SK-N-SH treated with all-trans-retinoic acid at 6 μM for 48 hours (cell line): ENCODE results near the gene MESP2.

ENCODE experiments used
- ATAC-seq: fragments of 200-7000 bp; cut with Tn5 transposase; 3 replicates; pipeline ENCODE4 v1.9.1; 2020; ENCODE audit warnings: mild to moderate bottlenecking, moderate library complexity
- BACH2 ChIP-seq: fragments of 250-450 bp; sonication (Bioruptor Pico); IDR thresholded peaks from 2 replicates; pipeline ENCODE4 v1.9.0; 2021; ENCODE audit warnings: mild to moderate bottlenecking, borderline replicate concordance
- CSDC2 ChIP-seq: fragments of 250-450 bp; sonication (Bioruptor Pico); IDR thresholded peaks from 2 replicates; pipeline ENCODE4 v1.5.0; 2020; ENCODE audit warnings: mild to moderate bottlenecking, moderate library complexity
- CSRNP3 ChIP-seq: fragments of 250-450 bp; sonication (Bioruptor Pico); IDR thresholded peaks from 2 replicates; pipeline ENCODE4 v1.5.1; 2021; ENCODE audit warnings: mild to moderate bottlenecking, moderate library complexity
- ISL1 ChIP-seq: fragments of 250-450 bp; sonication (Bioruptor Pico); IDR thresholded peaks from 2 replicates; pipeline ENCODE4 v2.1.2; 2022; ENCODE audit warnings: mild to moderate bottlenecking, moderate library complexity
- OSR1 ChIP-seq: fragments of 250-450 bp; sonication (Bioruptor Pico); IDR thresholded peaks from 2 replicates; pipeline ENCODE4 v1.8.0; 2022; ENCODE audit warnings: moderate library complexity, mild to moderate bottlenecking, inconsistent platforms
- POU6F1 ChIP-seq: fragments of 250-450 bp; sonication (Bioruptor Pico); IDR thresholded peaks from 2 replicates; pipeline ENCODE4 v1.8.0; 2021; ENCODE audit warnings: low read depth, mild to moderate bottlenecking, moderate library complexity, borderline replicate concordance
- PPARA ChIP-seq: fragments of 250-450 bp; sonication (Bioruptor Pico); IDR thresholded peaks from 2 replicates; pipeline ENCODE4 v1.5.0; 2020; ENCODE audit warnings: mild to moderate bottlenecking, borderline replicate concordance
- RARB ChIP-seq: fragments of 250-450 bp; sonication (Bioruptor Pico); IDR thresholded peaks from 2 replicates; pipeline ENCODE4 v1.8.0; 2021; ENCODE audit warnings: mild to moderate bottlenecking, moderate library complexity
- TOX ChIP-seq: fragments of 250-450 bp; sonication (Bioruptor Pico); IDR thresholded peaks from 2 replicates; pipeline ENCODE4 v1.8.0; 2021; ENCODE audit warnings: mild to moderate bottlenecking, moderate library complexity, borderline replicate concordance
- TSHZ2 ChIP-seq: fragments of 250-450 bp; sonication (Bioruptor Pico); IDR thresholded peaks from 2 replicates; pipeline ENCODE4 v1.5.0; 2020; ENCODE audit warnings: mild to moderate bottlenecking, moderate library complexity
- ZC3H10 ChIP-seq: fragments of 250-450 bp; sonication (Bioruptor Pico); IDR thresholded peaks from 2 replicates; pipeline ENCODE4 v1.5.1; 2021; ENCODE audit warnings: mild to moderate bottlenecking, moderate library complexity
- ZFP3 ChIP-seq: fragments of 250-450 bp; sonication (Bioruptor Pico); IDR thresholded peaks from 2 replicates; pipeline ENCODE4 v1.5.0; 2020; ENCODE audit warnings: mild to moderate bottlenecking, moderate library complexity
- ZFP30 ChIP-seq: fragments of 450-650 bp; formaldehyde crosslinking; IDR thresholded peaks from 2 replicates; pipeline ENCODE4 v1.5.0; 2022; ENCODE audit warnings: mild to moderate bottlenecking, moderate library complexity
- ZNF565 ChIP-seq: fragments of 450-650 bp; formaldehyde crosslinking; conservative IDR thresholded peaks from 2 replicates; pipeline ENCODE4 v1.5.0; 2020; ENCODE audit warnings: low read depth, mild to moderate bottlenecking, moderate library complexity
- ZNF70 ChIP-seq: fragments of 450-650 bp; formaldehyde crosslinking; IDR thresholded peaks from 2 replicates; pipeline ENCODE4 v1.5.0; 2020; ENCODE audit warnings: mild to moderate bottlenecking, moderate library complexity
- TF ChIP-seq, protein P1 (sequence below): fragments of 250-450 bp; sonication (Bioruptor Pico); IDR thresholded peaks from 2 replicates; pipeline ENCODE4 v1.5.1; 2020; ENCODE audit warnings: low read depth, mild to moderate bottlenecking, moderate library complexity

MESP2 gene

GRCh38 chr15:89802231-89802928 is 26.2 kb downstream of the MESP2 start (continued):
- no peak for TF ChIP-seq ZC3H10 (CRISPR knock-in tag)
- TF ChIP-seq BACH2 (CRISPR knock-in tag), result no peak
- TF ChIP-seq, protein P1, sequence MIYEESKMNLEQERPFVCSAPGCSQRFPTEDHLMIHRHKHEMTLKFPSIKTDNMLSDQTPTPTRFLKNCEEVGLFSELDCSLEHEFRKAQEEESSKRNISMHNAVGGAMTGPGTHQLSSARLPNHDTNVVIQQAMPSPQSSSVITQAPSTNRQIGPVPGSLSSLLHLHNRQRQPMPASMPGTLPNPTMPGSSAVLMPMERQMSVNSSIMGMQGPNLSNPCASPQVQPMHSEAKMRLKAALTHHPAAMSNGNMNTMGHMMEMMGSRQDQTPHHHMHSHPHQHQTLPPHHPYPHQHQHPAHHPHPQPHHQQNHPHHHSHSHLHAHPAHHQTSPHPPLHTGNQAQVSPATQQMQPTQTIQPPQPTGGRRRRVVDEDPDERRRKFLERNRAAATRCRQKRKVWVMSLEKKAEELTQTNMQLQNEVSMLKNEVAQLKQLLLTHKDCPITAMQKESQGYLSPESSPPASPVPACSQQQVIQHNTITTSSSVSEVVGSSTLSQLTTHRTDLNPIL (CRISPR knock-in tag), result no peak
- TF ChIP-seq ZNF70, result no peak
- TF ChIP-seq RARB (CRISPR knock-in tag), result no peak
- no peak for TF ChIP-seq CSDC2 (CRISPR knock-in tag)

DNA sequence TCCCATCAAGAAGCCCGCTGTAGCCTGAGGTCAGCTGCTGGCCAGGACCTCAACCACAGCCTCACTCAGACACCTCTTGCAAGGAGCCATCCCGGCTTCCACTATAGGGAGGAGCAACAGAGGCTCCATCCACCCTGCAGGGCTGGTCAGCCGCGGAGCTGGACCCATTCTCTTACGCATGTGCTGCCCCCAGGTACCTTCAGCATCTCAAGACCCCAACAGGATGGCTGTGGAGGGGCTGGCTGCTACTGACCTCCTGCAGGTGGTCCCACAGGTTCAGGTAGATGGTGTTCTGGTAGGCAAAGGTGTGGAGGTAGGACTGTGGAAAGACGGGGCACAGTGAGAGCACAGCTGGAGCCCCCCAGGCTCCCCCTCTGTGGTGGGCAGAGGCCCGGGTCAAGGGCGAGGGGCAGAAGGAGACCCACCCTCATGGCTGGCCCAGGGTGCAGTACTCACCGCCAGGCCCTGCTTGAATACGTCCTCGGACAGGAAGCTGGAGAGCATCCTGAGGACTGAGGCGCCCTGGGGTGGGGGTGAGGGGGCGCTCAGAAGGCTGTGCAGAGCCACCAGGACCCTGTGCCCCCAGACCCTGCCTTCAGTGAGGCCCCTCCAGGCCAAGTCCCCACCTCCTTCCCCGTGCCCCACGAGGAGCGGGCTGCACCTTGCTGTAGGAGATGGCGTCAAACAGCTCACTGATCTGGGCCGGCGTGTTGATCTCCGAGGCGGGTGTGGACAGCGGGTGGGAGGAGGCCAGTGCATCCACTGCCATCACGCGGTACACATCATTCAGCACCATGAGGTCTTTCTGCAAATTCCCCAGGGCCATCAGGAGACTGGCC is 27.1 kb downstream of the MESP2 start:
- ATAC-seq, result no peak

DNA sequence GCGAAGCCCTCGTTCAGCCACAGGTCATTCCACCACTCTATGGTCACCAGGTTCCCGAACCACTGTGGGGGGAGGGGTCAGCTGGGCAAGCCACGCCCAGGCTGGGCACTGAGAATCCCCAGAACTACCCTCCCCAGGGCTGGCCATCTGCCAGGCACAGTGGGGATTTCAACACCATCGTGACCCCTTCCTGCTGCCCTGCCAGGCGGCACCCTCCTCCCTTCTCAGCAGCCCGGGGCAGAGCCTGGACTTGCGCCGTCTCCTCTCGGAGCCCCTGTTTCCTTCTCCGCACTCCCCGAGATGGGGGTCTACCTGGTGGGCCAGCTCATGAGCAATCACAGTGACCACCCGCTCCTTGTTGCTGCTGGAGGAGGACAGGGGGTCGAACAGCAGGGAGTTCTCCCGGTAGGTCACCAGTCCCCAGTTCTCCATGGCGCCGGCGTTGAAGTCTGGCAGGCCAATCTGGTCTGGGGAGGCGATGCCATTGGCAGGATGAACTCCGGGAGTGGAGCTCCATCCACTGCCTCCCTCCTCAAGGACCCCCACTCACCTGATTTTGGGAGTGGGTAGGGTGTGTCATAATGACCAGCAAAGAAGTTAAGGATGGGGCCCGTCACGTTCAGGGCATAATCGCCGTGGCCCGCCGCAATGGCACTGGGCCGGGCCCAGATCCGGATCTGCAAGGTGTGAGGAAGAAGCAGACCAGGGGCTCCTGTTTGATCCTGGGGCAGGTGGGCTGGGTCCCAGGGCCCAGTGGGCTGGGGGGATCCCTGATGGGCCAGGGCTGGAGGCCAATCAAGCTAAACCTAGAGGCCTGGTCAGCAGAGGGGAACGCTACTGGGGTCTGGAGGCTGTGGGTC is 28.0 kb downstream of the MESP2 start:
- TF ChIP-seq OSR1 (CRISPR knock-in tag), result no peak
- TF ChIP-seq TOX, result no peak
- no peak for TF ChIP-seq CSRNP3 (CRISPR knock-in tag)
- TF ChIP-seq ZFP3 (CRISPR knock-in tag), result no peak
- no peak for TF ChIP-seq CSDC2 (CRISPR knock-in tag)
- TF ChIP-seq ZNF565 (CRISPR knock-in tag), result no peak
- TF ChIP-seq POU6F1, result no peak
- no peak for TF ChIP-seq TSHZ2
- TF ChIP-seq ISL1, result no peak
- no peak for TF ChIP-seq ZFP30 (CRISPR knock-in tag)
- TF ChIP-seq PPARA, result no peak
- ATAC-seq, result no peak

More for the DNA sequence above, 27.1 kb downstream of the MESP2 start:
- no peak for TF ChIP-seq TSHZ2
